K562 (cell line): ENCODE results near the gene APOL4. TPM values are rescaled to one million over a fixed set of nuclear protein-coding genes. Genes with fewer than 3 reads are reported as not detected.
A peak's percentile ranks its signal among the peaks of the same experiment; 100 is the strongest.

ENCODE experiments used
- NCOA1 ChIP-seq: fragments of 450-650 bp; IDR thresholded peaks from 2 replicates; pipeline ENCODE4 v1.6.1; 2016; ENCODE audit warnings: low read depth
- NEUROD1 ChIP-seq: fragments of 150-350 bp; IDR thresholded peaks from 2 replicates; pipeline ENCODE4 v1.6.1; 2014; ENCODE audit warnings: borderline replicate concordance, low read length, low read depth; ENCODE audit not compliant: partially characterized antibody
- NR0B1 ChIP-seq: fragments of 450-650 bp; IDR thresholded peaks from one replicate; pipeline ENCODE4 v1.6.1; 2018; ENCODE audit warnings: mild to moderate bottlenecking, moderate library complexity; ENCODE audit not compliant: partially characterized antibody
- STAG1 ChIP-seq: sonication (generic); formaldehyde crosslinking; IDR thresholded peaks from 2 replicates; pipeline ENCODE4 v1.5.0; 2020; ENCODE audit warnings: missing genetic modification reagents, borderline replicate concordance
- STAT6 ChIP-seq: sonication (generic); formaldehyde crosslinking; IDR thresholded peaks from 2 replicates; pipeline ENCODE4 v1.8.1; 2023; ENCODE audit warnings: mild to moderate bottlenecking, missing genetic modification reagents
- ZBTB40 ChIP-seq, 2 experiments: fragments of 450-650 bp in 1 of 2; sonication (generic) in 1 of 2; formaldehyde crosslinking in 1 of 2; IDR thresholded peaks; 2 replicates each; pipeline versions ENCODE4 v1.7.1 to v1.9.0; 2016 to 2022; ENCODE audit warnings: inconsistent platforms in 1 of 2, mild to moderate bottlenecking in 1 of 2, missing genetic modification reagents in 1 of 2
- polyA plus RNA-seq, 8 experiments: library from polyadenylated mRNA; depleted of rRNA in 4 of 8; stranded (reverse) in 5 of 8; unstranded in 3 of 8; fragments of >200 nt; fragmentation: Nextera tagmentation in 2 of 8; fragmentation: Illumina TruSeq in 1 of 8; extraction: Ambion mirVana in 2 of 8; extraction: Trizol in 1 of 8; gene quantifications; 2 replicates each; pipeline versions ENCODE4 v1.2.1 to v1.2.3, GENCODE V29; 2011 to 2014; ENCODE audit warnings: inconsistent platforms in 1 of 8, missing spikeins in 1 of 8
- total RNA-seq, 7 experiments: library from RNA; depleted of rRNA in 6 of 7; stranded (reverse); fragments of >200 nt in 6 of 7; fragmentation: Illumina TruSeq in 2 of 7; extraction: Trizol in 2 of 7; gene quantifications; 2 replicates each; pipeline versions ENCODE4 v1.2.1 to v1.2.3, GENCODE V29; 2011 to 2021; ENCODE audit warnings: low replicate concordance in 1 of 7
- TF ChIP-seq, protein P1 (sequence below): fragments of 450-650 bp; IDR thresholded peaks from 2 replicates; pipeline ENCODE4 v1.7.1; 2018; ENCODE audit warnings: mild to moderate bottlenecking, low read depth; ENCODE audit not compliant: partially characterized antibody

Gene APOL4
- total and polyA plus RNA-seq, 9 of the 15 experiments (the other 6 are each of a cell fraction or from before 2014, with no cell fraction given) = 6.5 to 15.0 (median 9.8) TPM

DNA sequence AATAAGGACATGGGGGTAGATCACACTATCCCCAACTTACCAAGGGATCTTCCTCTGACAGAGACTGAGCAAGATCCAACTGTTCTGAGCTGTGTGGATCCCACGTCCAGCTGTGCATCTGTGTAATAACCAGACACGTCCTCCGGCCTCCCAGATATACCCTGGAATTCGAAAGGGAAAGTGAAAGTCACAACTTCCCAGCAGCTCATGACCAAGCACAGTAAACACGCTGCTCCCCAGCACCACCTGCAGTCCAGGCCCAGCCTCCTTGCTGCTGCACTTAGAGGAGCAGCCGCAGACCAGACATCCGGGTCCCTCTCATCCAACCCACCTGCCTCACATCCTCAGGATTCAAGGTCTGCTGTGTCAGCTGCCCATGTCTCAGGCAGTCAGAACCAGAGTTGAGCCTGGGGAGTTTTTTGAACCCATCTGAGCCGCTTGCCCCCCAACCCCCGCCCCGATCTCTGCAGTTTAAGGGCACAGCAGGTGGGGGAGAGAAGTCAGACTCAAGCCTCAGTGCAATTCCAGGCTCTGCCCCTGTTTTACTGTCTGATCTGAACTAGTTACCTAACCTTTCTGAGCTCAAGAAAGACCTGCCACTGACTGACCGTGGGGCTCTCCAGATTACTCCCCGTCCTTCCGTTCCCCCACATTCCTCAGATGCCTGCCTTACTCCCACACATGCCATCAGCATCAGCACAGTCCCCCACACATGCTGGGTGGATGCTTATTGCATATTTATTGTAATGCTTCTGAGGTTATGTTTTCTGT, 38.0 kb upstream of the APOL4 start, which contains the start of gene APOL2 (continued):
- TF ChIP-seq, protein P1, sequence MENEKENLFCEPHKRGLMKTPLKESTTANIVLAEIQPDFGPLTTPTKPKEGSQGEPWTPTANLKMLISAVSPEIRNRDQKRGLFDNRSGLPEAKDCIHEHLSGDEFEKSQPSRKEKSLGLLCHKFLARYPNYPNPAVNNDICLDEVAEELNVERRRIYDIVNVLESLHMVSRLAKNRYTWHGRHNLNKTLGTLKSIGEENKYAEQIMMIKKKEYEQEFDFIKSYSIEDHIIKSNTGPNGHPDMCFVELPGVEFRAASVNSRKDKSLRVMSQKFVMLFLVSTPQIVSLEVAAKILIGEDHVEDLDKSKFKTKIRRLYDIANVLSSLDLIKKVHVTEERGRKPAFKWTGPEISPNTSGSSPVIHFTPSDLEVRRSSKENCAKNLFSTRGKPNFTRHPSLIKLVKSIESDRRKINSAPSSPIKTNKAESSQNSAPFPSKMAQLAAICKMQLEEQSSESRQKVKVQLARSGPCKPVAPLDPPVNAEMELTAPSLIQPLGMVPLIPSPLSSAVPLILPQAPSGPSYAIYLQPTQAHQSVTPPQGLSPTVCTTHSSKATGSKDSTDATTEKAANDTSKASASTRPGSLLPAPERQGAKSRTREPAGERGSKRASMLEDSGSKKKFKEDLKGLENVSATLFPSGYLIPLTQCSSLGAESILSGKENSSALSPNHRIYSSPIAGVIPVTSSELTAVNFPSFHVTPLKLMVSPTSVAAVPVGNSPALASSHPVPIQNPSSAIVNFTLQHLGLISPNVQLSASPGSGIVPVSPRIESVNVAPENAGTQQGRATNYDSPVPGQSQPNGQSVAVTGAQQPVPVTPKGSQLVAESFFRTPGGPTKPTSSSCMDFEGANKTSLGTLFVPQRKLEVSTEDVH = no peak
- TF ChIP-seq STAT6 (CRISPR knock-in tag) (no peak), NCOA1 (peak; percentile 63), NEUROD1 (no peak), NR0B1 (no peak), STAG1 (CRISPR knock-in tag) (no peak), ZBTB40 (IDR thresholded peaks at IDR 0.05) (peak; percentile 83), ZBTB40 (CRISPR knock-in tag; IDR thresholded peaks at IDR 0.05) (no peak)
